HEK293 (cell line): Measurements from ENCODE around the gene PEX11G.

Experiments used
- CTCF ChIA-PET: fragments of 350-600 bp; formaldehyde crosslinking; extraction: SDS; loops from one replicate; lab custom pipeline; 2021; ENCODE audit warnings: antibody characterized with exemption; lab: Yijun Ruan, JAX
- POLR2A ChIA-PET: fragments of 300-600 bp; formaldehyde crosslinking; extraction: SDS; loops from one replicate; lab custom pipeline; 2020; ENCODE audit warnings: antibody characterized with exemption, inconsistent platforms; lab: Yijun Ruan, JAX
- H3K27ac ChIP-seq: fragments of 200-500 bp; sonication (Bioruptor generic); 2 replicates; pipeline ENCODE4 v1.5.1; 2014; ENCODE audit warnings: low read depth, low read length, control low read depth, inconsistent platforms; ENCODE audit errors: extremely low read depth
- H3K36me3 ChIP-seq, 2 experiments: fragments of 200-500 bp in 1 of 2; sonication (Bioruptor generic) in 1 of 2; 1 replicate in 1 of 2; 2 replicates in 1 of 2; pipeline ENCODE4 v1.5.1; 2014 to 2017; ENCODE audit warnings: inconsistent platforms in 2 of 2, low read length in 2 of 2; ENCODE audit not compliant: control insufficient read depth in 2 of 2, insufficient read depth in 1 of 2
- H3K4me1 ChIP-seq: fragments of 200-500 bp; sonication (Bioruptor generic); 2 replicates; pipeline ENCODE4 v1.5.1; 2014; ENCODE audit warnings: mild to moderate bottlenecking, low read length, inconsistent platforms; ENCODE audit not compliant: control insufficient read depth, insufficient read depth
- H3K4me3 ChIP-seq: 2 replicates; pipeline ENCODE4 v1.5.1; 2011; ENCODE audit warnings: low read depth, mild to moderate bottlenecking, control low read depth, low read length, moderate library complexity
- H3K9me3 ChIP-seq: fragments of 200-500 bp; sonication (Bioruptor generic); 2 replicates; pipeline ENCODE4 v1.5.1; 2014; ENCODE audit warnings: low read depth, low read length, inconsistent platforms; ENCODE audit not compliant: control insufficient read depth, insufficient read depth
- KLF9 ChIP-seq: fragments of 450-650 bp; formaldehyde crosslinking; IDR thresholded peaks from 2 replicates; pipeline ENCODE4 v1.5.1; 2016; ENCODE audit warnings: missing biosample characterization, missing genetic modification characterization, low read depth
- PRDM4 ChIP-seq: fragments of 450-650 bp; formaldehyde crosslinking; IDR thresholded peaks from 2 replicates; pipeline ENCODE4 v1.5.1; 2017; ENCODE audit warnings: missing biosample characterization, missing genetic modification characterization
- SP2 ChIP-seq: fragments of 450-650 bp; formaldehyde crosslinking; IDR thresholded peaks from 2 replicates; pipeline ENCODE4 v1.5.1; 2016; ENCODE audit warnings: missing biosample characterization, missing genetic modification characterization
- ZBTB21 ChIP-seq: fragments of 450-650 bp; formaldehyde crosslinking; IDR thresholded peaks from 2 replicates; pipeline ENCODE4 v1.5.1; 2017; ENCODE audit warnings: missing biosample characterization, missing genetic modification characterization
- ZNF148 ChIP-seq: fragments of 450-650 bp; formaldehyde crosslinking; IDR thresholded peaks from 2 replicates; pipeline ENCODE4 v1.5.0; 2017; ENCODE audit warnings: missing biosample characterization, missing genetic modification characterization, borderline replicate concordance
- ZNF202 ChIP-seq: fragments of 450-650 bp; formaldehyde crosslinking; IDR thresholded peaks from 2 replicates; pipeline ENCODE4 v1.5.1; 2016; ENCODE audit warnings: missing biosample characterization, missing genetic modification characterization, borderline replicate concordance
- ZNF239 ChIP-seq: fragments of 450-650 bp; formaldehyde crosslinking; IDR thresholded peaks from 2 replicates; pipeline ENCODE4 v1.5.1; 2016; ENCODE audit warnings: missing biosample characterization, missing genetic modification characterization
- ZNF398 ChIP-seq: fragments of 450-650 bp; formaldehyde crosslinking; IDR thresholded peaks from 2 replicates; pipeline ENCODE4 v1.5.1; 2017; ENCODE audit warnings: missing biosample characterization, missing genetic modification characterization
- ZNF404 ChIP-seq: fragments of 450-650 bp; formaldehyde crosslinking; IDR thresholded peaks from 2 replicates; pipeline ENCODE4 v1.5.1; 2017; ENCODE audit warnings: missing biosample characterization, missing genetic modification characterization
- ZNF510 ChIP-seq: fragments of 450-650 bp; formaldehyde crosslinking; IDR thresholded peaks from 2 replicates; pipeline ENCODE4 v1.5.1; 2018; ENCODE audit warnings: mild to moderate bottlenecking, missing genetic modification characterization, missing biosample characterization; ENCODE audit not compliant: insufficient replicate concordance
- ZNF530 ChIP-seq: fragments of 450-650 bp; formaldehyde crosslinking; IDR thresholded peaks from 2 replicates; pipeline ENCODE4 v1.5.1; 2016; ENCODE audit warnings: low read depth, missing biosample characterization, missing genetic modification characterization
- ZNF548 ChIP-seq: fragments of 450-650 bp; formaldehyde crosslinking; IDR thresholded peaks from 2 replicates; pipeline ENCODE4 v1.5.1; 2016; ENCODE audit warnings: missing biosample characterization, missing genetic modification characterization
- ZNF600 ChIP-seq: fragments of 450-650 bp; formaldehyde crosslinking; IDR thresholded peaks from 2 replicates; pipeline ENCODE4 v1.5.1; 2016; ENCODE audit warnings: missing biosample characterization, missing genetic modification characterization
- ZNF623 ChIP-seq: fragments of 450-650 bp; formaldehyde crosslinking; IDR thresholded peaks from 2 replicates; pipeline ENCODE4 v1.5.1; 2016; ENCODE audit warnings: missing biosample characterization, missing genetic modification characterization
- ZNF626 ChIP-seq: fragments of 450-650 bp; sonication (Bioruptor Pico); formaldehyde crosslinking; IDR thresholded peaks from 2 replicates; pipeline ENCODE4 v1.5.1; 2018; ENCODE audit warnings: missing biosample characterization, missing genetic modification characterization, inconsistent platforms
- ZNF629 ChIP-seq: fragments of 450-650 bp; formaldehyde crosslinking; IDR thresholded peaks from 2 replicates; pipeline ENCODE4 v1.5.1; 2017; ENCODE audit warnings: missing biosample characterization, missing genetic modification characterization
- ZNF747 ChIP-seq: fragments of 450-650 bp; formaldehyde crosslinking; IDR thresholded peaks from 2 replicates; pipeline ENCODE4 v1.5.1; 2016; ENCODE audit warnings: missing biosample characterization, missing genetic modification characterization
- ZNF768 ChIP-seq: fragments of 450-650 bp; formaldehyde crosslinking; IDR thresholded peaks from 2 replicates; pipeline ENCODE4 v1.5.1; 2018; ENCODE audit warnings: missing biosample characterization, mild to moderate bottlenecking, missing genetic modification characterization

PEX11G gene

GRCh38 chr19:7494416-7495098 lies 5.7 kb upstream of the PEX11G start (continued):
- TF ChIP-seq ZNF398 (tag by site-specific recombination) (no peak), ZNF600 (peak; percentile 42), ZBTB21 (tag by site-specific recombination) (no peak), SP2 (peak; percentile 18; the same call in 1 of the 2 replicates), PRDM4 (no peak), ZNF202 (tag by site-specific recombination) (no peak)

- TF ChIP-seq ZNF623 (peak; percentile 61), ZNF239 (tag by site-specific recombination) (no peak)
- H3K9me3 ChIP-seq: no peaks in the 10 kb centered on the region
- H3K36me3 ChIP-seq: no peaks in the 10 kb centered on the region
- H3K27ac ChIP-seq: no peak overlapping the region
- POLR2A ChIA-PET: no interaction called here
- H3K4me1 ChIP-seq: peaks cover 4% of the 10 kb centered on the region
- CTCF ChIA-PET: no interaction called here
- no peak overlapping the region for H3K4me3 ChIP-seq
These were observed 3.7 kb upstream of the PEX11G start for GRCh38 chr19:7492558-7492957.

- ChIA-PET CTCF (no interaction called here), POLR2A (no interaction called here)
- Histone ChIP-seq H3K36me3 (no peaks in the 10 kb centered on the region), H3K4me3 (no peak overlapping the region), H3K27ac (no peak overlapping the region), H3K4me1 (peaks cover 4% of the 10 kb centered on the region), H3K9me3 (no peaks in the 10 kb centered on the region)
- TF ChIP-seq SP2: no peak
- TF ChIP-seq ZNF768 (tag by site-specific recombination): no peak
- no peak for TF ChIP-seq ZNF510 (tag by site-specific recombination)
- no peak for TF ChIP-seq ZNF548
- TF ChIP-seq ZNF530: no peak
- no peak for TF ChIP-seq ZNF148 (tag by site-specific recombination)
- TF ChIP-seq ZNF626 (tag by site-specific recombination): no peak
- no peak for TF ChIP-seq ZNF629 (tag by site-specific recombination)
- TF ChIP-seq KLF9: no peak
- no peak for TF ChIP-seq ZNF747
- TF ChIP-seq ZNF404 (tag by site-specific recombination): no peak
These were observed 3.3 kb upstream of the PEX11G start for GRCh38 chr19:7492142-7492541.
